ENCODE measurements around the gene OTUD4.
"Not testable (repeated sequence)": the region's sequence is repeated elsewhere in the genome, so short reads cannot be mapped to it uniquely, and the experiment has no call there.

The OTUD4 gene

GRCh38 chr4:145183023-145183422 is 2.6 kb upstream of the OTUD4 start:
- peak; percentile 14 for DNase-seq (ENCODE audit: low read depth)
- H3K4me3 ChIP-seq (ENCODE audit: low read depth, low read length), result no peak overlapping the region
- no peak for TF ChIP-seq MAX (IDR thresholded peaks at IDR 0.05; ENCODE audit: low read depth, low read length)
- TF ChIP-seq POLR2A (IDR thresholded peaks at IDR 0.05; ENCODE audit: extremely low read depth, insufficient read length), result no peak
- TF ChIP-seq CTCF (IDR thresholded peaks at IDR 0.05; ENCODE audit: low read depth, low read length), result no peak
- no peak for TF ChIP-seq MYC (IDR thresholded peaks at IDR 0.05; ENCODE audit: low read depth, low read length)

GRCh38 chr4:145182222-145182621 is 1.8 kb upstream of the OTUD4 start:
- DNase-seq (ENCODE audit: low read depth), result no peak
- TF ChIP-seq POLR2A (IDR thresholded peaks at IDR 0.05; ENCODE audit: extremely low read depth, insufficient read length), result no peak
- H3K4me3 ChIP-seq (ENCODE audit: low read depth, low read length), result no peak overlapping the region

GRCh38 chr4:145181091-145181501 is 707 bp upstream of the OTUD4 start:
- DNase-seq (ENCODE audit: low read depth), result no peak
- TF ChIP-seq POLR2A (IDR thresholded peaks at IDR 0.05; ENCODE audit: extremely low read depth, insufficient read length) (no peak), MAX (IDR thresholded peaks at IDR 0.05; ENCODE audit: low read depth, low read length) (no peak), CTCF (IDR thresholded peaks at IDR 0.05; ENCODE audit: low read depth, low read length) (no peak), MYC (IDR thresholded peaks at IDR 0.05; ENCODE audit: low read depth, low read length) (no peak)
- H3K4me3 ChIP-seq (ENCODE audit: low read depth, low read length), result peak overlapping the region; percentile 70

GRCh38 chr4:145179861-145180297 is 510 bp downstream of the OTUD4 start:
- peak overlapping the region; percentile 57 for H3K4me3 ChIP-seq (ENCODE audit: low read depth, low read length)
- not testable (repeated sequence) for DNase-seq (ENCODE audit: low read depth)

- peak overlapping the region; percentile 83 for H3K4me3 ChIP-seq (ENCODE audit: low read depth, low read length)
- DNase-seq (ENCODE audit: low read depth), result peak; percentile 80
- 0 out of 2 replicates have a peak, but pooled peaks have one; percentile 15 for TF ChIP-seq MAX (IDR thresholded peaks at IDR 0.05; ENCODE audit: low read depth, low read length)
- no peak for TF ChIP-seq CTCF (IDR thresholded peaks at IDR 0.05; ENCODE audit: low read depth, low read length)
Measured at GRCh38 chr4:145179281-145179860, 1.0 kb downstream of the OTUD4 start.

GRCh38 chr4:145178740-145179280 is 1.6 kb downstream of the OTUD4 start:
- peak; percentile 40 for DNase-seq (ENCODE audit: low read depth)
- peak overlapping the region; percentile 83 for H3K4me3 ChIP-seq (ENCODE audit: low read depth, low read length)
- TF ChIP-seq CTCF (IDR thresholded peaks at IDR 0.05; ENCODE audit: low read depth, low read length) (no peak), MYC (IDR thresholded peaks at IDR 0.05; ENCODE audit: low read depth, low read length) (no peak; the same call in 1 of the 2 replicates), MAX (IDR thresholded peaks at IDR 0.05; ENCODE audit: low read depth, low read length) (no peak), POLR2A (IDR thresholded peaks at IDR 0.05; ENCODE audit: extremely low read depth, insufficient read length) (no peak)

- TF ChIP-seq CTCF (IDR thresholded peaks at IDR 0.05; ENCODE audit: low read depth, low read length) (no peak), POLR2A (IDR thresholded peaks at IDR 0.05; ENCODE audit: extremely low read depth, insufficient read length) (no peak), MAX (IDR thresholded peaks at IDR 0.05; ENCODE audit: low read depth, low read length) (no peak), MYC (IDR thresholded peaks at IDR 0.05; ENCODE audit: low read depth, low read length) (no peak)
- peak; percentile 78 for DNase-seq (ENCODE audit: low read depth)
- peak overlapping the region; percentile 83 for H3K4me3 ChIP-seq (ENCODE audit: low read depth, low read length)
Measured at GRCh38 chr4:145177906-145178538, 2.4 kb downstream of the OTUD4 start.

Data from NB4 (cell line).